Limb (tissue), 2 donors: Measurements from ENCODE around the gene SPAG6.

ENCODE experiments used
- DNase-seq, 2 donors: peaks; one replicate each; pipeline ENCODE4 v3.0.0-alpha.2; 2016; ENCODE audit errors: extremely low spot score in 2 of 2

SPAG6 gene

GRCh38 chr10:22321924-22322640 is 23.2 kb upstream of the SPAG6 start:
- peak in 1 of 2 donors; percentile 71 for DNase-seq

GRCh38 chr10:22322641-22323160 is 22.6 kb upstream of the SPAG6 start:
- DNase-seq, result no peak

GRCh38 chr10:22323538-22324305 is 21.6 kb upstream of the SPAG6 start:
- no peak for DNase-seq

- DNase-seq, result no peak
Observed at GRCh38 chr10:22324413-22324812, 20.9 kb upstream of the SPAG6 start.

- no peak for DNase-seq
Observed at GRCh38 chr10:22324893-22325271, 20.4 kb upstream of the SPAG6 start.

GRCh38 chr10:22325272-22326144 is 19.8 kb upstream of the SPAG6 start:
- DNase-seq, result peak in 1 of 2 donors; percentile 82

GRCh38 chr10:22326145-22326702 is 19.1 kb upstream of the SPAG6 start:
- no peak for DNase-seq

GRCh38 chr10:22329150-22329549 is 16.1 kb upstream of the SPAG6 start:
- DNase-seq, result no peak

- DNase-seq, result no peak
Observed at GRCh38 chr10:22332116-22332692, 13.1 kb upstream of the SPAG6 start.

GRCh38 chr10:22333167-22333974 is 11.9 kb upstream of the SPAG6 start:
- no peak for DNase-seq

GRCh38 chr10:22333975-22334282 is 11.4 kb upstream of the SPAG6 start:
- no peak for DNase-seq

GRCh38 chr10:22334414-22335172 is 10.7 kb upstream of the SPAG6 start:
- peak in 1 of 2 donors; percentile 78 for DNase-seq

- peak in 1 of 2 donors; percentile 80 for DNase-seq
Observed at GRCh38 chr10:22335173-22335933, 9.9 kb upstream of the SPAG6 start.

GRCh38 chr10:22338185-22338900 is 7.0 kb upstream of the SPAG6 start:
- no peak for DNase-seq

GRCh38 chr10:22338931-22339330 is 6.4 kb upstream of the SPAG6 start:
- DNase-seq, result no peak

- no peak for DNase-seq
Observed at GRCh38 chr10:22339761-22340328, 5.5 kb upstream of the SPAG6 start.

- DNase-seq, result peak; percentile 85 to 90
Observed at GRCh38 chr10:22340329-22341189, 4.7 kb upstream of the SPAG6 start.
